ENCODE measurements around the gene RNASEL.

- TF ChIP-seq, protein P1, sequence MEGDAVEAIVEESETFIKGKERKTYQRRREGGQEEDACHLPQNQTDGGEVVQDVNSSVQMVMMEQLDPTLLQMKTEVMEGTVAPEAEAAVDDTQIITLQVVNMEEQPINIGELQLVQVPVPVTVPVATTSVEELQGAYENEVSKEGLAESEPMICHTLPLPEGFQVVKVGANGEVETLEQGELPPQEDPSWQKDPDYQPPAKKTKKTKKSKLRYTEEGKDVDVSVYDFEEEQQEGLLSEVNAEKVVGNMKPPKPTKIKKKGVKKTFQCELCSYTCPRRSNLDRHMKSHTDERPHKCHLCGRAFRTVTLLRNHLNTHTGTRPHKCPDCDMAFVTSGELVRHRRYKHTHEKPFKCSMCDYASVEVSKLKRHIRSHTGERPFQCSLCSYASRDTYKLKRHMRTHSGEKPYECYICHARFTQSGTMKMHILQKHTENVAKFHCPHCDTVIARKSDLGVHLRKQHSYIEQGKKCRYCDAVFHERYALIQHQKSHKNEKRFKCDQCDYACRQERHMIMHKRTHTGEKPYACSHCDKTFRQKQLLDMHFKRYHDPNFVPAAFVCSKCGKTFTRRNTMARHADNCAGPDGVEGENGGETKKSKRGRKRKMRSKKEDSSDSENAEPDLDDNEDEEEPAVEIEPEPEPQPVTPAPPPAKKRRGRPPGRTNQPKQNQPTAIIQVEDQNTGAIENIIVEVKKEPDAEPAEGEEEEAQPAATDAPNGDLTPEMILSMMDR (IDR thresholded peaks at IDR 0.05), result no peak
- TF ChIP-seq POLR2A (IDR thresholded peaks at IDR 0.05), result peak; percentile 2 to 80
Measured at GRCh38 chr1:182614796-182615454, 25.9 kb upstream of the RNASEL start.
